Measurements from ENCODE around the gene ZFC3H1. TPM values are rescaled to one million over a fixed set of nuclear protein-coding genes. Genes with fewer than 3 reads are reported as not detected.

Gene ZFC3H1
- total and polyA plus RNA-seq, 2 of the 8 experiments (the other 6 are each of a cell fraction or from before 2014, with no cell fraction given), result 20.0 to 32.4 TPM

- H2BK20ac ChIP-seq (ENCODE audit: low read length), result no peak overlapping the region
- FAIRE-seq (no peak), DNase-seq (ENCODE audit: low read depth in 1 of 2, low spot score in 2 of 2) (no peak)
- H3K56ac ChIP-seq (replicated peaks; ENCODE audit: insufficient read length, low read depth, low read length), result no peak overlapping the region
- no peak overlapping the region for H3K4me3 ChIP-seq (ENCODE audit: extremely low read depth in 1 of 4, insufficient read depth in 2 of 4, low read depth in 3 of 4, low read length in 4 of 4)
- no peak overlapping the region for H3K27ac ChIP-seq (ENCODE audit: low read depth, low read length)
- no peak overlapping the region for H3K9ac ChIP-seq (replicated peaks in 1 of 4; ENCODE audit: extremely low read depth in 1 of 4, low read depth in 3 of 4, low read length in 3 of 4)
- no peaks in the 10 kb centered on the region for H3K79me1 ChIP-seq (ENCODE audit: low read depth, low read length)
- H2BK120ac ChIP-seq (replicated peaks; ENCODE audit: low read depth, low read length), result no peak overlapping the region
- no peak overlapping the region for H2BK12ac ChIP-seq (ENCODE audit: low read depth, low read length)
- H4K91ac ChIP-seq (replicated peaks; ENCODE audit: insufficient read length, low read length), result no peak overlapping the region
- H3K4ac ChIP-seq (replicated peaks; ENCODE audit: insufficient read length, low read depth, low read length), result no peak overlapping the region
- CTCF ChIA-PET (ENCODE audit: partially characterized antibody), result interaction anchor here (0.9 to 1.2 kb wide), 3 partner anchors 31 to 212 kb away, joined by 3 to 4 read pairs (median 3); no protein-coding TSS in a partner anchor
- H3K4me1 ChIP-seq (replicated peaks in 1 of 4; ENCODE audit: control insufficient read depth in 3 of 4, insufficient read depth in 4 of 4, low read length in 3 of 4), result peaks cover 0 to 2% (median 0%) of the 10 kb centered on the region in 4 experiments; a peak in 2 of 7 replicates
- H3K14ac ChIP-seq (ENCODE audit: insufficient read length), result no peak overlapping the region
- no peaks in the 10 kb centered on the region for H3K79me2 ChIP-seq (ENCODE audit: control insufficient read depth in 1 of 2, insufficient read depth in 2 of 2, low read length in 2 of 2)
- H3K18ac ChIP-seq (ENCODE audit: extremely low read depth, low read length), result no peak overlapping the region
- peaks cover 2 to 32% (median 12%) of the 10 kb centered on the region in 4 experiments; a peak in 7 of 8 replicates for H3K36me3 ChIP-seq (ENCODE audit: control insufficient read depth in 2 of 4, insufficient read depth in 4 of 4, low read length in 3 of 4)
- 93% methylated on average over 3 of the region's 3 CpGs; no CpG with 5 or more reads in 1 of the 2 experiments for WGBS, 2 experiments (ENCODE audit: extremely low coverage in 1 of 2, insufficient coverage in 1 of 2, insufficient read length in 1 of 2, insufficient replicate concordance in 2 of 2, low coverage in 1 of 2, low lambda C conversion rate in 2 of 2, missing lambda C conversion rate in 1 of 2)
- no peak overlapping the region for H2BK15ac ChIP-seq (ENCODE audit: low read length)
- no peaks in the 10 kb centered on the region for H4K20me1 ChIP-seq (replicated peaks in 1 of 2; ENCODE audit: control insufficient read depth in 1 of 2, insufficient read depth in 2 of 2, low read length in 2 of 2)
- POLR2A ChIA-PET (ENCODE audit: partially characterized antibody), result interaction anchor here (0.6 to 1.8 kb wide), 5 partner anchors 8 to 91 kb away, joined by 3 to 10 read pairs (median 4); partner anchors contain the start of genes THAP2 and ZFC3H1
- no peak overlapping the region for H4K8ac ChIP-seq (ENCODE audit: extremely low read depth, insufficient read depth, low read length)
- H3K23me2 ChIP-seq (ENCODE audit: low read depth, low read length), result no peaks in the 10 kb centered on the region
- no peak overlapping the region for H3K23ac ChIP-seq (ENCODE audit: insufficient read length)
- H3K9me3 ChIP-seq (ENCODE audit: insufficient read depth in 2 of 2, low read depth in 1 of 2, low read length in 1 of 2), result no peaks in the 10 kb centered on the region
- no peak overlapping the region for H2BK5ac ChIP-seq (ENCODE audit: low read depth, low read length)
- H2AK5ac ChIP-seq (ENCODE audit: low read depth, low read length), result no peak overlapping the region
- H3K27me3 ChIP-seq (replicated peaks in 1 of 4; ENCODE audit: control insufficient read depth in 3 of 4, extremely low read depth in 1 of 4, insufficient read depth in 3 of 4, low read length in 3 of 4), result no peaks in the 10 kb centered on the region
- no peak overlapping the region for H4K5ac ChIP-seq (ENCODE audit: insufficient read length, low read depth, low read length)
- no peak overlapping the region for H2AFZ ChIP-seq (ENCODE audit: low read length)
- H3K4me2 ChIP-seq (ENCODE audit: insufficient read depth in 1 of 2, low read depth in 2 of 2, low read length in 2 of 2), result no peak overlapping the region
- TF ChIP-seq GABPA (IDR thresholded peaks at IDR 0.05; ENCODE audit: borderline replicate concordance, insufficient read depth, low read length) (no peak), POLR2A (IDR thresholded peaks at IDR 0.05; ENCODE audit: control extremely low read depth in 1 of 2, low read depth in 2 of 2, low read length in 2 of 2) (no peak), NANOG (IDR thresholded peaks at IDR 0.05; ENCODE audit: insufficient read depth, low read depth, low read length, poor library complexity, severe bottlenecking) (no peak), YY1 (IDR thresholded peaks at IDR 0.05; ENCODE audit: low read depth, low read length) (no peak), SAP30 (IDR thresholded peaks at IDR 0.05; ENCODE audit: insufficient read depth, insufficient replicate concordance, low read length) (no peak), CTBP2 (IDR thresholded peaks at IDR 0.05; ENCODE audit: borderline replicate concordance, insufficient read depth, insufficient read length, low read length) (no peak), CTCF (IDR thresholded peaks at IDR 0.05; ENCODE audit: control extremely low read depth in 1 of 3, insufficient read depth in 1 of 3, low read depth in 1 of 3, low read length in 3 of 3) (no peak), BCL11A (IDR thresholded peaks at IDR 0.05; ENCODE audit: low read depth in 2 of 2, low read length in 2 of 2) (no peak), SRF (IDR thresholded peaks at IDR 0.05; ENCODE audit: low read depth, low read length) (no peak), ASH2L (IDR thresholded peaks at IDR 0.05; ENCODE audit: low read length) (no peak), NRF1 (IDR thresholded peaks at IDR 0.05; ENCODE audit: low read depth, low read length) (no peak), SP2 (IDR thresholded peaks at IDR 0.05; ENCODE audit: low read length) (no peak)
These were observed 58.6 kb downstream of the ZFC3H1 start for GRCh38 chr12:71605039-71605438.

Data from H1 (cell line).